GM23248 (cell line): ENCODE data around the gene SLC25A33. TPM values are rescaled to one million over a fixed set of nuclear protein-coding genes. Genes with fewer than 3 reads are reported as not detected.
"Not testable (repeated sequence)": the region's sequence is repeated elsewhere in the genome, so short reads cannot be mapped to it uniquely, and the experiment has no call there.

ENCODE experiments used
- DNase-seq: peaks from one replicate; pipeline ENCODE4 v3.0.0-alpha.2; 2015
- H2AFZ ChIP-seq: fragments of 200-600 bp; sonication (generic); 2 replicates; pipeline ENCODE4 v1.6.1; 2016; ENCODE audit warnings: antibody characterized with exemption
- H3F3A ChIP-seq: fragments of 200-600 bp; sonication (generic); 2 replicates; pipeline ENCODE4 v1.6.1; 2016; ENCODE audit warnings: mild to moderate bottlenecking, antibody characterized with exemption, mixed run types; ENCODE audit not compliant: insufficient read depth
- H3K27ac ChIP-seq: fragments of 200-600 bp; sonication (generic); 2 replicates; pipeline ENCODE4 v1.5.1; 2016; ENCODE audit warnings: mild to moderate bottlenecking
- H3K27me3 ChIP-seq: fragments of 200-600 bp; sonication (generic); replicated peaks from 2 replicates; pipeline ENCODE4 v1.6.1; 2016; ENCODE audit warnings: mild to moderate bottlenecking; ENCODE audit not compliant: insufficient read depth
- H3K36me3 ChIP-seq: fragments of 200-600 bp; sonication (generic); 2 replicates; pipeline ENCODE4 v1.6.1; 2016; ENCODE audit warnings: low read depth, mild to moderate bottlenecking
- H3K4me1 ChIP-seq: fragments of 200-600 bp; sonication (generic); 2 replicates; pipeline ENCODE4 v1.6.1; 2016; ENCODE audit warnings: mild to moderate bottlenecking; ENCODE audit not compliant: insufficient read depth
- H3K4me2 ChIP-seq: fragments of 200-600 bp; sonication (generic); one replicate; pipeline ENCODE4 v1.6.1; 2016; ENCODE audit warnings: mild to moderate bottlenecking; ENCODE audit not compliant: unreplicated experiment
- H3K4me3 ChIP-seq: fragments of 200-600 bp; sonication (generic); 2 replicates; pipeline ENCODE4 v1.5.1; 2016; ENCODE audit warnings: mild to moderate bottlenecking
- H3K79me2 ChIP-seq: fragments of 200-600 bp; sonication (generic); 2 replicates; pipeline ENCODE4 v1.6.1; 2016; ENCODE audit warnings: mild to moderate bottlenecking; ENCODE audit not compliant: insufficient read depth
- H3K9ac ChIP-seq: fragments of 200-600 bp; sonication (generic); 2 replicates; pipeline ENCODE4 v1.6.1; 2016; ENCODE audit warnings: mild to moderate bottlenecking
- H3K9me2 ChIP-seq: fragments of 200-600 bp; sonication (generic); 2 replicates; pipeline ENCODE4 v1.6.1; 2016; ENCODE audit warnings: mixed run types, mild to moderate bottlenecking, moderate library complexity; ENCODE audit not compliant: insufficient read depth
- H3K9me3 ChIP-seq: fragments of 200-600 bp; sonication (generic); one replicate; pipeline ENCODE4 v1.6.1; 2017; ENCODE audit warnings: low read depth
- H4K20me1 ChIP-seq: fragments of 200-600 bp; sonication (generic); 2 replicates; pipeline ENCODE4 v1.6.0; 2016; ENCODE audit not compliant: insufficient read depth
- EZH2 ChIP-seq: fragments of 200-600 bp; sonication (generic); IDR thresholded peaks from 2 replicates; pipeline ENCODE4 v1.6.1; 2018; ENCODE audit warnings: antibody characterized with exemption, mild to moderate bottlenecking; ENCODE audit not compliant: insufficient read depth, poor library complexity, severe bottlenecking
- EZH2phosphoT487 ChIP-seq: fragments of 200-600 bp; sonication (generic); IDR thresholded peaks from 2 replicates; pipeline ENCODE4 v1.6.1; 2018; ENCODE audit warnings: antibody characterized with exemption, moderate library complexity, mild to moderate bottlenecking, low read depth; ENCODE audit not compliant: insufficient read depth
- WGBS, 2 experiments: methylation state at CpG; one replicate each; pipeline ENCODE4 v1.1.6; 2015 to 2017; ENCODE audit warnings: low lambda C conversion rate in 2 of 2, low coverage in 1 of 2; ENCODE audit errors: missing lambda C conversion rate in 2 of 2; 5-methylcytosine and 5-hydroxymethylcytosine counted together
- in situ Hi-C: fragments of 300-500 bp; cut with MboI; formaldehyde crosslinking; loops from 2 replicates; pipeline ENCODE4 v1.15.0; 2020
- polyA plus RNA-seq: library from polyadenylated mRNA; unstranded; fragments of >200 nt; fragmentation: Nextera tagmentation; extraction: Ambion mirVana; gene quantifications from 2 replicates; pipeline ENCODE4 v1.2.1, GENCODE V29; 2016
- total RNA-seq: library from RNA; depleted of rRNA; stranded (reverse); fragments of >200 nt; shearing (Covaris generic); gene quantifications from 2 replicates; pipeline ENCODE4 v1.2.3, GENCODE V29; 2014

Gene SLC25A33
- total and polyA plus RNA-seq, 2 experiments from 2014 or later: 4.2 to 5.8 TPM

- Histone ChIP-seq H3K4me3 (no peak overlapping the region), H4K20me1 (no peaks in the 10 kb centered on the region), H3K4me2 (no peak overlapping the region), H3K27me3 (no peaks in the 10 kb centered on the region), H3F3A (no peaks in the 10 kb centered on the region), H3K79me2 (peaks cover 3% of the 10 kb centered on the region; the same call in 1 of the 2 replicates), H3K36me3 (no peaks in the 10 kb centered on the region), H3K9me2 (no peaks in the 10 kb centered on the region), H3K4me1 (peaks cover 8% of the 10 kb centered on the region; the same call in 1 of the 2 replicates), H3K9me3 (no peaks in the 10 kb centered on the region), H3K9ac (no peak overlapping the region), H2AFZ (no peak overlapping the region), H3K27ac (no peak overlapping the region)
- 88 to 93% methylated on average over 5 of the region's 5 CpGs for WGBS, 2 experiments
- in situ Hi-C loops: no loop called here
- no peak for DNase-seq
- TF ChIP-seq EZH2phosphoT487 (no peak), EZH2 (no peak)
Observed at GRCh38 chr1:9557624-9558023, 18.4 kb downstream of the SLC25A33 start.

GRCh38 chr1:9558271-9558945 is 19.1 kb downstream of the SLC25A33 start:
- Histone ChIP-seq H3K27me3 (no peaks in the 10 kb centered on the region), H2AFZ (no peak overlapping the region), H3K36me3 (no peaks in the 10 kb centered on the region), H3K79me2 (no peaks in the 10 kb centered on the region), H3K4me3 (no peak overlapping the region), H3K27ac (no peak overlapping the region), H3K4me1 (peaks cover 8% of the 10 kb centered on the region; the same call in 1 of the 2 replicates), H3K9me3 (no peaks in the 10 kb centered on the region), H3K4me2 (no peak overlapping the region), H3F3A (no peaks in the 10 kb centered on the region), H4K20me1 (no peaks in the 10 kb centered on the region), H3K9me2 (no peaks in the 10 kb centered on the region), H3K9ac (no peak overlapping the region)
- in situ Hi-C loops: no loop called here
- TF ChIP-seq EZH2phosphoT487: no peak
- TF ChIP-seq EZH2: no peak
- no peak for DNase-seq
- 95 to 98% methylated on average over 6 of the region's 6 CpGs for WGBS, 2 experiments

GRCh38 chr1:9558946-9559545 is 19.8 kb downstream of the SLC25A33 start:
- DNase-seq: no peak
- TF ChIP-seq EZH2phosphoT487 (no peak), EZH2 (no peak)

GRCh38 chr1:9559673-9560072 is 20.4 kb downstream of the SLC25A33 start:
- in situ Hi-C loops: no loop called here

More at GRCh38 chr1:9558946-9559545, 19.8 kb downstream of the SLC25A33 start:
- Histone ChIP-seq H3K27me3 (no peaks in the 10 kb centered on the region), H3K9me2 (no peaks in the 10 kb centered on the region), H3K9ac (no peak overlapping the region), H3K79me2 (no peaks in the 10 kb centered on the region), H3K4me2 (no peak overlapping the region), H3K9me3 (no peaks in the 10 kb centered on the region), H4K20me1 (no peaks in the 10 kb centered on the region), H3F3A (no peaks in the 10 kb centered on the region), H3K36me3 (no peaks in the 10 kb centered on the region), H3K27ac (no peak overlapping the region), H2AFZ (no peak overlapping the region), H3K4me3 (no peak overlapping the region), H3K4me1 (peaks cover 8% of the 10 kb centered on the region; the same call in 1 of the 2 replicates)
- in situ Hi-C loops: no loop called here
- 74 to 75% methylated on average over 11 of the region's 11 CpGs for WGBS, 2 experiments

GRCh38 chr1:9560090-9560489 is 20.8 kb downstream of the SLC25A33 start:
- H3K27me3 ChIP-seq, H3K4me2 ChIP-seq, H3K9ac ChIP-seq, H3K9me2 ChIP-seq, H3K4me1 ChIP-seq, H3F3A ChIP-seq, H3K27ac ChIP-seq, in situ Hi-C loops, H3K36me3 ChIP-seq, H3K79me2 ChIP-seq, H3K4me3 ChIP-seq, H4K20me1 ChIP-seq, DNase-seq, H2AFZ ChIP-seq, H3K9me3 ChIP-seq: not testable (repeated sequence)
- WGBS, 2 experiments: 90 to 95% methylated on average over 12 to 17 of the region's 17 CpGs

More at GRCh38 chr1:9559673-9560072, 20.4 kb downstream of the SLC25A33 start:
- Histone ChIP-seq H3K9me2 (no peaks in the 10 kb centered on the region), H3F3A (no peaks in the 10 kb centered on the region), H4K20me1 (no peaks in the 10 kb centered on the region), H3K9me3 (no peaks in the 10 kb centered on the region), H3K27me3 (no peaks in the 10 kb centered on the region), H3K27ac (no peak overlapping the region), H3K79me2 (no peaks in the 10 kb centered on the region), H2AFZ (no peak overlapping the region), H3K4me2 (no peak overlapping the region), H3K9ac (no peak overlapping the region), H3K4me1 (peaks cover 8% of the 10 kb centered on the region; the same call in 1 of the 2 replicates), H3K36me3 (no peaks in the 10 kb centered on the region), H3K4me3 (no peak overlapping the region)
- TF ChIP-seq EZH2phosphoT487 (no peak), EZH2 (no peak)
- no peak for DNase-seq
- 98% methylated on average over 5 of the region's 5 CpGs for WGBS, 2 experiments
